Hematopoietic multipotent progenitor cell treated with erythropoietin and hydrocortisone succinate and interleukin-3 and kit ligand, for 6 days (in vitro differentiated cells): Measurements from ENCODE around the gene TIGD6.

ENCODE experiments used
- DNase-seq: peaks from one replicate; pipeline ENCODE4 v3.0.0-alpha.2; 2015

The TIGD6 gene

DNA sequence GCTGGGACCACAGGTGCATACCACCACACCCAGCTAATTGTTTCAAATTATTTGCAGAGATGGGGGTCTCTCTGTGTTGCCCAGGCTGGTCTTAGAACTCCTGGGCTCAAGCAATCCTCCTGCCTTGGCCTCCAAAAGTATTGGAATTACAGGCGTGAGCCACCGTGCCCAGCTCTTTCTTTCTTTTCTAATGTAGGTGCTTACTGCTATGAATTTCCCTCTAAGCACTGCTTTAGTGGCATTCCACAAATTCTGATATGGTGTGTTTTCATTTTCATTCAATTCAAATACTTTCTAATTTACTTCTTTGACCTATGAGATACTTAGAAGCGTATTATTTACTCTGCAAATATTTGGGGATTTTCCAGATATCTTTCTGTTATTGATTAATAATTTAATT lies 15.0 kb upstream of the TIGD6 start:
- DNase-seq: no peak

DNA sequence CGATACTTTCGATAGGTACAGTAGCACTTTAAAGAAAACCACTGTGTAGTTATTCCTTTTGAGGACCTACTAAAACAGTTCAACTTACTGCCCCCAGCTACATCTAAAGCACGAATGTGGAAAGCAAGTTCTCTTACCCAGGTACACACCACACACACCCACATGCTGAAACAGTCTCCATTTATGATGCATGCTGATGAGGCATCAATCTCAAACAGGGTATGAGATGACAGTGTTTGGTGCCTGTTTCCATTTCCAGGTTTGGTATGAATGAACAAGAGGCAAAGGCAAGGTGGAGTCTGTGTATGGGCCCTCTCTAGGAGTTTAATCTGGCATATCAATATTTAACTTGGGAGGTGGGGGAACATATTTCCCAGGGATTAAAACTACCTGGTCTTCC lies 14.0 kb upstream of the TIGD6 start:
- no peak for DNase-seq

DNA sequence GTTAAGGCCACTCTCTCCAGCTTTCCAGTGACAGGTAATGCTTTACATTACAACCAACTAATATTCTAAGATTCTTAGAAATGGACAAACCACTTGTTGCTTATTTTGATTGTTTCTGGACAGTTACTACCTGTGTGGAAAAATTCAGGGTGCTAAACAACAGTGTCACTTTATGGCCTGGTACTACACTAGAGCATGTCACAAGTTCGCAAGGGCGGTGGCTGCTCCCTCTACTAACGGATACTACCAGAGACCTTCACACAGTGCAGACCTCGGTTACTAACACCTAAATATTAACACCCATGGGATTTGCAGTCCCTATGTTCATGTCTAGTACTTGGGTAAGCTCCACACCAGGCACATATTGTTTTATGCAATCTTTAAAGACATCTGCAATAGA lies 13.5 kb upstream of the TIGD6 start:
- DNase-seq: no peak

DNA sequence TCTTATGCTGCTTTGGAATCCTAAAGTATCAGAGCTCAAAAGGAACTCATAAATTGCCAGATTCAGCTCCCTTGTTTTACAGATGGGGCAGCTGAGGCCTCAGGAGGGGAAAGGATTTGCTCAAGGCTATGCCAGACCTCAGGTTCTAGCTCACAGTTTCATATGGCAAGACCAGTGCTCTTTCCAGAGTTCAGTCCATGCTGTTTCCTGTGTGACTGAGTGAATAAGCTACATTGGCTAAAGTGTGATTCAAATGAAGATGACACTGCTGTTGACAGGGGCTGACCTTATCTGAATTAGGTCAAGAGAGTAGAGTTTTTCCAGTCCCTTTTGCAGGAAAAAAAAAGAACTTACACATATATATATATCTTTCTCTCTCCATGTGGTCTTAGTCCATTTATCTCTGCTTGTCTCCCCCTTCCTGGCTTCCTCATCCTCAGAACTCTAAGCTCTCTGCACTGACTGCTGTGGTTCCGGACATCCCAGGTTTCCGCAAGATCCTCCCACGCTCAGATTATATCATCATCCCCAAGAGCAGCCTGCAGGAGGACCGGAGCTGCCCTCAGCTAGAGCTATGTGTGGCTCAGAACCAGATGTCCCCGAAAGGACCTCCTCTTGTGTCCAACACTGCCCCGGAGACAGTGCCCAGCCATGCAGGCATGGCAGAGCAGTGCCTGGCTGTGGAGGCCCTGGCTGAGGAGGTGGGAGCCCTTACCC lies 9.4 kb upstream of the TIGD6 start:
- DNase-seq: no peak

DNA sequence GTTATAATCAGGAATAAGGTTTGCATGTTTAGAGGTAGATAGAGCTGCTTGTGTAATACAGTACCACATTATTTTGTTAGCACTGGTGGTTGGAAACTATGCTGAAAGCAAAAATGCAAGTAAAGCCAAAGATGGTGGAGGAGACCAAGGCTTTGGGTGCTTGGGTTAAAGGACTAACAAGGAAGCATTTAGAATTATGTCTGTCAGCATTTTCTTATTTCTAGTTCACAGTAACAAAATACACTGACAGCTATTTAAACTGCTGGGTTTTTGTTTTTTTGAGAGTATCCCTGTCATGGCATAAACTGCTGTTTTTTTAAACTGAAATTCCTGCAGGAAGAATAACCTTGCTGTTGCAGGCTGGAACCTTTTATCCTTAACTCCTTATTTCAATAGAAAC lies 6.6 kb upstream of the TIGD6 start:
- no peak for DNase-seq

DNA sequence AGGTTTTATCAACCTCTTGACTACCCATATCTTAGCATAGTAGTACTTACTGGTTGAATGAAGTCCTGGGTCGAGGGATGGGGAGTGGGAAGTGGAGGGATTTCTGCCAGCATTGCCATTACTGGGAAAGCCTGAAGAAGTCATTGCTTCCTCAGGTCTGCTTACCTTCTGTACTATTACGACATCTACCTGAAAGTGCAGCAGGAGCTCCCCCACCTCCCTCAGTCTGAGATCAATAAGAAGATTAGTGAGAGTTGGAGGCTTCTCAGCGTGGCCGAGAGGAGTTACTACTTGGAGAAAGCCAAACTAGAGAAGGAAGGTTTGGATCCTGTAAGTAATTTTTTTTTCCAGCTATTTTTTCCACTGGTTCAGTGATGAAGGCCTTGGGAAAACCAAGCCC lies 5.9 kb upstream of the TIGD6 start:
- DNase-seq: no peak

DNA sequence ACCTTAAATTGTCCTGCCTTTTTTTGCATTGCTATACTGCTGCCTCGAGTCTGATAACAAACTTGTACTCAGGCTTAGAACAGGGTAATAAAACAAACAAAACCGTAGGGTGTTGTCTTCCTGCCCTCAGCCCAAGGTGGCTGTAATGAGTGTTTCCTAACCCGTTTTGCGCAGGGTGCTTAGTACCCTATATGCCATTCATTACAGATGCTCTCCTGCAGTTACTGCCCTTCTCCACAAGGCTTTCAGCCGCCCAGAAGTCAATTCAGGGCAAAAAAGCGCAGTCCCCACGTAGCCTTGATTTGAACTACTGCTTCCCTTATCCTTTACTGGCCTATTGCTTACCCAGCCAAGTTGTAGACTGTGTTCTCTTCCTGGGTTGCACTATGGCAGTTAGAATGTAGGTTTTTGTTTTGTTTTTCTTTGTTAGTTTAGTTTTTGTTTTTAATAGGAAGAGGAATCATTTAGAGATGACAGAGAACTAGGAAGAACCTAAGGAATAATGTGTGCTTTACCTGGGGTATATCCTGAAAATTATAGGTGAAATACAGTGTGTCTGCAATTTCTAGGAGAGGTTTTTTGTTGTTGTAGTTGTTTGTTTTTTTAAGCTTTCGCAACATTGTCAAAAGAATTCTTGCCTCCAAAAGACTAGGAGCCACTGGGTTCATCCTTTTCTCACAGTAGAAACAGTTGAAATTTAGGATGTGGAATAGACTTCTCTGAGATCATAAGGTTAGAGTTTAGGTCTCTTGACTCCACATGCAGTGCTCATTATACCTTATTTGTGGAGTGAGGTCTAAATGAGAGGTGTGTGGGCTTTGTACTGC lies 1.4 kb upstream of the TIGD6 start:
- peak; percentile 96 for DNase-seq

DNA sequence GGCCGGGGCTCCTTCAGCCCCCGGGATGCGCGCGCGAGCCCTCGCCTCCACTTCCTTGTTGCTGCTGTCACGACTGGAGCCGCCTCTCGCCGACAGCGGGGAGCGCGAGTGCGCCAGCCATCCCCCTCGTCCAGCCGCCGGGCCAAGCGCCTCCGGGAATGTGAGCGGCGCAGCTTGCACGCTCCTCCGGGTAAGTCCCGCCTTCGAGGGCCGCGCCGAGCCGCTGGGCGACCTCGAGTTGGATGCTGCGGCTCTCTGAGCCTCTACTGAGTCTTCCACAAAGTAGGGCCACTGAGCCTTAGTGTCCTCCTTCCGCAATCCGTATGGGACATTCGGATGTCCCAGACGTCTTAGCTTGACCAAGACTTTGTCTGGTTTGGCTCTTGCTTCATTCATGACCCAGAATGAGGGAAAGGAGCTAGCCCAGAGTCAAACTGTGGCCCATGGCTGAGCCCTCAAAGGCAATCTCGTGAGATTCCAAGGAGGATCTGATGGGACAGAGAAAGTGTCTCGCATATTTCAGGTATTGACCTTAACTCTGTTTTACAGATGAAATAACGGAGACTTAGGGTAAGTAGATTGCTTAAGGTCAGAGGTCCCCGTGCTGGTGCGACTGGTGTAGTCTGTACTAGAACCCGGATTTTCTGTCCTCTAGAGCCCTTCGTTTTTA lies 671 bp upstream of the TIGD6 start:
- peak; percentile 56 for DNase-seq

DNA sequence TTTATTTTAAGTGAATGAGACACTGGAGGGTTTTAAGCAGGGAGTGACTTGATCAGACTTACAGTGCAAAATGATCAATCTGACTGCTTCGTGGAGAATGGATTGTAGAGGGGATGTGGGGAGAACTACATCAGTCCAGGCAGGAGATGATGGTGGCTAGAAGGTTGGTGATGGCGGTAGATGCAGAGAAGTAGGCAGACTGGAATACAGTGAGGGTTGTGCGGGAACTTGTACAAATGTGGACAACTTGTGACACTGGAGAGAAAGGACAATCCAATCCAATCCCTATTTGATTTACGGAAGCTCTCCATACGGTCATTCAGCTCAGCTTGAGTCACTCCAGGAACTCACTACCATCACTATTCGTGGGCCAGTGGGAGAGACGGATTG lies 593 bp downstream of the TIGD6 start:
- DNase-seq: no peak

DNA sequence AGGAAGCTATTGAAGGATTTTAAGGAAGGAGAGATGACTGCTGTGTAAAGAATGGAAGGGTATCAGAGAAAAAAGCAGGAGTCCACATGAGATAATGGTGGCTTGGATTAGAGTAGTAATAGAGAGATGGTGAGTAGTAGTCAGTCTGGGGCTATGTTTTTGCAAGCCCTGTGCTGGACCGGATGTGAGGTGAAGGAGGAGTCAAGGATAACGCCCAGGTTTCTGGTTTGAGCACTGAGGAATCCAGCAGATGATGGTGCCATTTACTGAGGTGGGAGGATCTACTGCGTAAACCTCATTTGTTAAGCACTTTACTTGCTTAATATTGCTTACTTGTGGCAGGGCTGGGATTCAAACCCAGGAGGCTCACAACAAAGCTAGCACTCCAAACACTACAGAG lies 1.1 kb downstream of the TIGD6 start:
- DNase-seq: no peak

DNA sequence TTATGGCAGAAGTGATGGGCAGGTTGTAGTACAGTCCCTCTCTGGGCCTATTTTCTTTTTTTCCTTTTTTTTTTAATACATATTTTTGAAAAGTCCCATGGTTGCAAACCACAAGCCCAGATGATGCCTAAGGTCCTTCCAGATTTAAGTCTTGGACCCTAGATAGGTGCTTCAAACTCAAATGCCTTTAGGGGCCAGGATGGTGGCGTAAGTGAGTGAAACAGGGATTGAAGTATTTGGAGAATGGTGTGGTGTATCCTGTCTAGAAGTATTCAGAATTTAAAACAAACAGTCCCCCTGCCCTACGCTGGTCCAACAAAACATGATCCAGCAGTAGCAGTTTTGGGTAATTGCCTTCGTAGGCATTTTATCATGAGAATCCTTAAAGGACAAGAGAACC lies 2.2 kb downstream of the TIGD6 start:
- DNase-seq: no peak

DNA sequence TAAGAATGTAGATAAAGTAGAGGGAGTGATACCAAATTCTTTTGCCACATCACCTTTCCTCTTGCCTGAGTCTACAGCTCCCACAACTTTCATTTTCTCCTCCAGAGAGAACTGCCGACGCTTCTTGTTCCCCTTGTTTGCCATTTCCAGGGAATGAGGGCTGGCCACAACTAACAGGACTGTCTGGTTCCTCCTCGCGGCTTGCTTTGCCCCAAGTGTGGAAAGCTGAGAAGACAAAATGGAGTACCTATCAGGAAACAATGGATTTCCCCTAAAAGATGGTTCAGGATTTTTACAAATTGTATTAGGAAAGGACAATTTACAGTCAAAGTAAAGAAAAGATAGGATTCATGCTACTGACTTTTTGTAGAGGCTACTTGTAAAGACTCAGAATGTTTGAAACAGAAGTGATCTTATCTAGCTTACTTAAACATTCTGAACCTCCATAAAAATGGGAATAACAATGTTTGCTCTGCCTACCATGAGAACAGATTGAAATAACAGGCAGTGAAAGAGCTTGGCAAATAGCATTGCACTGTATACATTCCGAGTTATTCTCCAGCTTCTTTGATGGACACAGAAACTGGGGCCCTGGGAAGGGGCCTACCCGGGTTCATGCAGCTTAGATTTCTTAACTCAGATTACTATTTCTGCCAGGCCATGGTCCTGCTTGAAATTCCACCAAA lies 4.1 kb downstream of the TIGD6 start:
- DNase-seq: no peak

DNA sequence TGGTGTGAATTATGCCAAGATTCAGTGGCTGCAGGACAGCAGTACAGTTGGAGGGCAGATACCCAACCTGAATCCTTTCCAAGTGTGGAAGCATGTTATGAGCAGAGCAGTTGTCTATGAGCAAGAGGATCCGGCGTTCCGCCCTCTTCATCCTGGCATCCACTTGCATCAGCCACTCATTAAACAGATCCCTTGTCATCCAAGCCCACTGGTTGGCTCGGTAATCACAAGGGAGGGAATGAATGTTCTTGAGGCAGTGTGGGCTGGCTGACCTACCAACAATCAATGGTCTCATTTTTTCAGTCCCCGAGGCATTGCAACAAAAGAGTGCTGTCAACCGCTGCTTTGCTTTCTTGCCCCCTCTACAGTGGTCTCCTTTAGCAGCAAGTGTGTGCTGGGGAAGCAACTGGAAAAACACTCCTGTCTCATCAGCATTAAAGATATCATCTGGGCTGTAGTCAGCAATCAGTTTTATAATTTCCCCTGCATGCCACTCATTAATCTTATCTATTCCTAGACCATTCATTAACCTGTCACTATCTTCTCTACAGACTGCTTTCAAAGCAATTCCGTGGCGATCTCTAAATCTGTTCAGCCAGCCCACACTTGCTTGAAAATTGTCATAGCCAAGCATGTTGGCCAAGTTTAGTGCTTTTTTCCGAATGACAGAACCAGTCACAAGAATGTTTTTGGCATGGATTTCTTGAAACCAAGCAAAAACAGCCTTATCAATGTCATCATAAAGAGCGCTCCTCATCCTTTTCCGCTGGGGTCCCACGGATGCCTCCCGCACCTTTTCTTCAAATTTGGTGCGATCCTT lies 4.9 kb downstream of the TIGD6 start:
- DNase-seq: no peak

DNA sequence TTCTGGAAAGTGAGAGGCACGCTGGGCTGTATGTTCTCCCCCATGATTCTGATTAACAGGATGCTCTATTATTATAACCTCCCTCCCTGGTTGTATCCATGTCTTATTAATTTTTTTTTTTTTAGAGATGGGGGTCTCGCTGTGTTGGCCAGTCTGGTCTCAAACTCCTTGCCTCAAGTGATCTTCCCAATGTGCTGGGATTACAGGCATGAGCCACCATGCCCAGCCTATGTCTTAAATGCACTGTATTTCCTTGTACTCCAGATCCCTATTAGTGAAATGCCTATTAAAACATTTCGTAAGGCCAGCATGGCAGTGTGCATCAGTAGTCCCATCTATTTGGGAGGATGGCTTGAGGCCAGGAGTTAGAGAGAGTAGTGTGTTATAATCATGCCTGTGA lies 7.0 kb downstream of the TIGD6 start:
- no peak for DNase-seq

DNA sequence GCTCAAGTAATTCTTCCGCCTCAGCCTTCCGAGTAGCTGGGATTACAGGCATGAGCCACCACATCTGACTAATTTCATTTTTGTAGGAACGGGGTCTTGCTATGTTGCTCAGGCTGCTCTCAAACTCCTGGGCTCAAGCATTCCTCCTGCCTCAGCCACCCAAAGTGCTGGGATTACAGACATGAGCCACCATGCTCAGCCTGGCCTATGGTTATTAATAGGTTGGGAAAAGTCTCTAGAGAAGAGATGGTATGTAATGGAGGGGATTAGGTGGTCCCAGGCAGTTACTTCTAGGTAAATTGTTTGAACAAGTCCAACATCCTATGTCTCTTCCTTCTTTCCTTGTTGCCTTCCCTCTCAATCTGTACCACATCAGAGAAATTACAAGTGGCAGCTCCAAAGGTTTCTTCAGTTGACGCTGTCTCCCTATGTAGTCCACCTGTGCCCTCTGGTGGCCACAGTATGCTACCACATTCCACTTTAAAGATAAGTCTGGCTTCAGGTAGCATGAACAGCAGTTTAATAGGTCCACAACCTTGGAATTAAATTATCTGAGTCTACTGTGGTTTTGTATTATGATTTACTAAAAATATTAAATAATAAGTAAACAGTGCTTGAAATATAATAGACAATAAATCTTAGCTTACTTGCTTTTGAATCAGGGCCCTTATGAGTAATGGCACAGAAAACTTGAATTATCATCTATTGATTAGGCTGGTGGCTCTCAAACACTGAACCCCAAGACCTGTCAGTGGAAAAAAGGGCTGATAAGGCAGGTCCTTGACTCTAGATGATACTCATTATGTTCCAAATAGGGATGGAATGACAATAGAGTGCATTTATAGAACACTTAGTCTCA lies 9.7 kb downstream of the TIGD6 start:
- peak; percentile 92 for DNase-seq

DNA sequence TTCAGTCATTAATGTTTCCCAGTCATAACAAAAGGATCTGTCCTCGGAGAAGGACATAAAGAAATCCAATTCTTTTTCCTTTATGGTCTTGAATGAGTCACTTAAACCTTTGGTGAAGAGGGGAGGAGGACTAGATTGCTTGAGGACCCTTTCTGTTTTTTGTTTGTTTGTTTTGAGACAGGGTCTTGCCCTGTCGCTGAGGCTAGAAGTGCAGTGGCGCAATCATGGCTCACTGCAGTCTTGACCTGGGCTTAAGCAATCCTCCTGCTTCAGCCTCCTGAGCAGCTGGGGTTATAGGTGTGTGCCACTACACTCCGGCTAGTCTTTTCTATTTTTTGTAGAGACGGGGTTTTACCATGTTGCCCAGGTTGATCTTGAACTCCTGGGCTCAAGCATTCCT lies 12.3 kb downstream of the TIGD6 start:
- DNase-seq: no peak

DNA sequence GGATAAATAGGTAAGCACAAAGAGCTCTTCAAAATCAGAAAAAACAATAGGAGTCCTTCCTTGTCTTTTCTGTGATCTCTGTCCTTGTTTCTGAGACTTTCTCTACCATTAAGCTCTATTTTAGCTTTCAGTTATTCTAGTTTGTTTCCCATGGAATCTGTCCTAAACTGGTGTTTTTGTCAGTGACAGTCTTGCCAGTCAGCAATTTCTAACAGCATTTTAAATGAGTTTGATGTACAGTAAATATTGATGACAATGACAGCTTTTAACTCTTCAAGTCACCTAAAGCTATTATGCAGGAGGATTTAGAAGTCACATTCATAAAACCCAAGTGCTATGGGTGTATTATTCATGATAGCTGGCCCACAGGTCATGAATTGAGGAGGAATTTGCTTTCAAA lies 17.9 kb downstream of the TIGD6 start:
- no peak for DNase-seq

DNA sequence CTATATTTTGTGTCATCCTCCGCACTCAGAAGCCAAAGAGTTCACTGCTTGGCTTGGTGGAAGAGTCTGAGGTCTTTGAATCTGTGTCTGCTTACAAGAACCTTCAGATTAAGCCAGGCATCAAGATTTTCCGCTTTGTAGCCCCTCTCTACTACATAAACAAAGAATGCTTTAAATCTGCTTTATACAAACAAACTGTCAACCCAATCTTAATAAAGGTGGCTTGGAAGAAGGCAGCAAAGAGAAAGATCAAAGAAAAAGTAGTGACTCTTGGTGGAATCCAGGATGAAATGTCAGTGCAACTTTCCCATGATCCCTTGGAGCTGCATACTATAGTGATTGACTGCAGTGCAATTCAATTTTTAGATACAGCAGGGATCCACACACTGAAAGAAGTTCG lies 19.2 kb downstream of the TIGD6 start:
- DNase-seq: no peak

DNA sequence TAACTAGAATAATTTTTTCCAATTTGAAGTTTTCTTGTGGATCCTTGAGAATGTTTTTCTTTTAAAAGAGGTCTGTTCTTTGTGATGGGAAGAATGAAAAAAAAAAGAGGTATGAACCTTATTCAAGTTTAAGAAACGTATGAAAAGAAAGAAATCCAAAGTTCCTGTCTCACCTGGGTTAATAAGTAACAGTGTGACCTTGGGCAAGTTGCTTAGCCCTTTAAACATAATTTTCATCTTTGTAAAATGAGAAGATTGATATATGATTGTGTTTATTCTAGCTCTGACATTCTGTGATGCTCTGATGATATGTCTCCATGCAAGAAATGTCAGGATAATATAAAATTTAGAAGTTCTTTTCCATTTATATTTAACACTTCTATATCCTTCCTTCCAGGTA lies 20.6 kb downstream of the TIGD6 start:
- no peak for DNase-seq

DNA sequence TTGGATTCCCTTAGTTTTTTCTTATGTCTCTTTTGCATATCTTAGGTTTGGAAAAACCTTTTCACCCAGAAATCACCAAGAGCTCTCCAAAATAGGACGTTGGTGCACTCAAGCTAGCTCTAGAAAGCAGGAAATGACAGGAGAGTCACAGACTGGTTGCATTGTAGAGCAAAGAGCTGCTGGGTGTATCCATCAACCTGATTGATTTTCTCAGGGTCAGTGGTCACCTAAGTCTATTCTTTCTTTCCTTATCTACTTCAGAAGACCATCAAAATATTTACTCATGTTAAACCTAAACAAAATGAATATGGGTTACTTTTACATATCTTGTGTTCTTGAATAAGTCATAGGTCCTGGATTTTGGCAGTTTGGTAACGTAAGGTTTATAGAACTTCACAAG lies 25.0 kb downstream of the TIGD6 start:
- no peak for DNase-seq

DNA sequence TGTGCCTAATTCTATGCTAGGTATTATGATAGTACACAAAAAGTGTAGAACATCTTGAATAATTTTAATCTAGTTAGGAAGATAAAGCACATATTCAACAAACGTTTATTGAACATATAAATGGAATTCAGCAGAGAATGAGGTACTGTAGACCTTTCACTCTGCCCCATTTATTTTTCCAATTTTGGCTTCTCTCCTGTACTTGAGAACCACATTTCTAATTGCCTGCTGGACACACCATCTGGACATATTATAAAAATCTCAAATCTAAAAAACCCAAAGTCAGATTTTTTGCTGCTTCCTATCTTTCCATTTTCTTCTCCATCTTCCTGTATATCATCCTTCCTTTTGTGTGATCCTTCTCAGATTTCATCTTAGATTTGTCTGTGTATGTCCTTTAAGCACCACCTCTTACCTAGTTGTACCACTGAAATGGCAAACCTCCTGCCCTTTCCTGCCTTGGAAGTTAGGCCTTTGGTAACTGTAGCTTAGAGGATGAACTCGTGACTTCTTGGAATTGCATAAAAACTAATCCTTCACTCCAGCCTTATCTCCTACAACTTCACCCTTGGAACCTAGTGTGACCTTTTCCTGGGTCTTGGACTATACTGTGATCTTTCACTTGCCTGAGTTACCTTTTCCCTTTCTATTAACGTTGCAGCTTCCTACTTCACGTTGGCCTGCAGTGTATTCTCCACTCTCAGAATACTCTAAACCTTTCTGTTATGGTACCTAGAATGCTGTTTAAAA lies 31.1 kb downstream of the TIGD6 start:
- no peak for DNase-seq
